Ishikawa (cell line): Measurements from ENCODE around the gene GRIK4.

ENCODE experiments used
- CEBPB ChIP-seq: IDR thresholded peaks from 2 replicates; pipeline ENCODE4 v1.6.1; 2012
- CREB1 ChIP-seq: IDR thresholded peaks from 2 replicates; pipeline ENCODE4 v1.6.1; 2012; ENCODE audit warnings: low read depth
- EGR1 ChIP-seq: IDR thresholded peaks from 2 replicates; pipeline ENCODE4 v1.6.1; 2012
- EP300 ChIP-seq: IDR thresholded peaks from 2 replicates; pipeline ENCODE4 v1.6.1; 2012; ENCODE audit warnings: borderline replicate concordance
- FOXM1 ChIP-seq: IDR thresholded peaks from 2 replicates; pipeline ENCODE4 v1.6.1; 2012; ENCODE audit warnings: low read depth, borderline replicate concordance
- MAX ChIP-seq: IDR thresholded peaks from 2 replicates; pipeline ENCODE4 v1.6.1; 2012
- RAD21 ChIP-seq: IDR thresholded peaks from 2 replicates; pipeline ENCODE4 v1.6.1; 2012; ENCODE audit warnings: low read depth
- REST ChIP-seq: IDR thresholded peaks from 2 replicates; pipeline ENCODE4 v1.6.1; 2012; ENCODE audit warnings: low read depth, mild to moderate bottlenecking
- TAF1 ChIP-seq: IDR thresholded peaks from 2 replicates; pipeline ENCODE4 v1.6.1; 2012; ENCODE audit warnings: low read depth, mild to moderate bottlenecking
- TCF12 ChIP-seq: IDR thresholded peaks from 2 replicates; pipeline ENCODE4 v1.6.1; 2012; ENCODE audit warnings: low read depth
- TEAD4 ChIP-seq: IDR thresholded peaks from 2 replicates; pipeline ENCODE4 v1.6.1; 2012
- USF1 ChIP-seq: IDR thresholded peaks from 2 replicates; pipeline ENCODE4 v1.6.1; 2012
- YY1 ChIP-seq: IDR thresholded peaks from 2 replicates; pipeline ENCODE4 v1.6.1; 2012; ENCODE audit warnings: low read depth

- TF ChIP-seq CREB1 (no peak), YY1 (no peak), EP300 (no peak), RAD21 (no peak), MAX (no peak), REST (no peak), USF1 (no peak), FOXM1 (no peak), TCF12 (no peak), CEBPB (no peak), TEAD4 (no peak), TAF1 (no peak), EGR1 (no peak)
Measured at GRCh38 chr11:120574876-120575275, 63.3 kb downstream of the GRIK4 start.
